B cell (primary cell): ENCODE results near the gene CPED1. TPM values are rescaled to one million over a fixed set of nuclear protein-coding genes. Genes with fewer than 3 reads are reported as not detected.
"Not testable (repeated sequence)": the region's sequence is repeated elsewhere in the genome, so short reads cannot be mapped to it uniquely, and the experiment has no call there.

ENCODE experiments used
- ATAC-seq: fragments of 200-7000 bp; cut with Tn5 transposase; one replicate; pipeline ENCODE4 v1.10.0; 2021; ENCODE audit warnings: low read depth, mild to moderate bottlenecking, moderate number of reproducible peaks, moderate library complexity
- CTCF ChIA-PET: fragments of 350-600 bp; sonication (Branson Sonifier 250); formaldehyde crosslinking; loops from one replicate; lab custom pipeline; 2021; ENCODE audit warnings: antibody characterized with exemption, inconsistent platforms; lab: Charles Lee
- POLR2A ChIA-PET: fragments of 350-600 bp; sonication (Branson Sonifier 250); formaldehyde crosslinking; loops from one replicate; lab custom pipeline; 2021; ENCODE audit warnings: antibody characterized with exemption; lab: Charles Lee
- DNase-seq: peaks from one replicate; pipeline ENCODE4 v3.0.0; 2013
- H2AFZ ChIP-seq: 2 replicates; pipeline ENCODE4 v1.6.1; 2012; ENCODE audit warnings: mild to moderate bottlenecking, low read depth, low read length; ENCODE audit not compliant: insufficient read depth, poor library complexity, severe bottlenecking
- H3K27ac ChIP-seq, 2 donors: 1 replicate in 1 of 2; 2 replicates in 1 of 2; pipeline ENCODE4 v1.5.1; 2012 to 2013; ENCODE audit warnings: low read length in 2 of 2, mild to moderate bottlenecking in 2 of 2, moderate library complexity in 1 of 2
- H3K27me3 ChIP-seq, 4 experiments: fragments of 200-600 bp in 1 of 4; sonication (generic) in 1 of 4; replicated peaks in 1 of 4; 1 replicate in 2 of 4; 2 replicates in 2 of 4; pipeline versions ENCODE4 v1.6.1 to v1.7.0; 2013 to 2016; ENCODE audit warnings: low read length in 3 of 4, mild to moderate bottlenecking in 2 of 4, mixed read lengths in 1 of 4, moderate library complexity in 1 of 4; ENCODE audit not compliant: insufficient read depth in 4 of 4, control insufficient read depth in 3 of 4; ENCODE audit errors: control extremely low read depth in 1 of 4
- H3K36me3 ChIP-seq, 2 experiments: replicated peaks in 1 of 2; 1 replicate in 1 of 2; 2 replicates in 1 of 2; pipeline versions ENCODE4 v1.6.1 to v1.7.1; 2013; ENCODE audit warnings: low read length in 1 of 2; ENCODE audit not compliant: insufficient read depth in 2 of 2, control insufficient read depth in 1 of 2; ENCODE audit errors: control extremely low read depth in 1 of 2, extremely low read depth in 1 of 2
- H3K4me1 ChIP-seq, 2 donors: fragments of 200-600 bp in 1 of 2; sonication (generic) in 1 of 2; 1 replicate in 1 of 2; 2 replicates in 1 of 2; pipeline versions ENCODE4 v1.5.1 to v1.6.1; 2013 to 2017; ENCODE audit warnings: low read length in 2 of 2; ENCODE audit not compliant: control insufficient read depth in 2 of 2, insufficient read depth in 2 of 2
- H3K4me2 ChIP-seq: replicated peaks from 2 replicates; pipeline ENCODE3; 2012; ENCODE audit warnings: mild to moderate bottlenecking, low read depth, low read length; ENCODE audit not compliant: poor library complexity, severe bottlenecking
- H3K4me3 ChIP-seq, 5 experiments: fragments of 200-600 bp in 1 of 5; sonication (generic) in 1 of 5; 1 replicate in 3 of 5; 2 replicates in 2 of 5; pipeline versions ENCODE4 v1.5.1 to v1.7.0; 2011 to 2016; ENCODE audit warnings: low read length in 4 of 5, mild to moderate bottlenecking in 4 of 5, low read depth in 2 of 5, control low read depth in 1 of 5, moderate library complexity in 1 of 5; ENCODE audit not compliant: insufficient read depth in 1 of 5; ENCODE audit errors: control extremely low read depth in 1 of 5, extremely low read depth in 1 of 5
- H3K79me2 ChIP-seq: fragments of 200-600 bp; sonication (generic); one replicate; pipeline ENCODE4 v1.6.0; 2016; ENCODE audit warnings: low read length; ENCODE audit not compliant: control insufficient read depth, insufficient read depth
- H3K9ac ChIP-seq: fragments of 200-600 bp; sonication (generic); 2 replicates; pipeline ENCODE4 v1.6.1; 2017; ENCODE audit warnings: mild to moderate bottlenecking, low read length, moderate library complexity
- H3K9me3 ChIP-seq, 3 donors: one replicate each; pipeline versions ENCODE4 v1.6.1 to v1.7.1; 2013; ENCODE audit warnings: low read length in 2 of 3; ENCODE audit not compliant: control insufficient read depth in 2 of 3, insufficient read depth in 1 of 3; ENCODE audit errors: control extremely low read depth in 1 of 3
- H4K20me1 ChIP-seq: 2 replicates; pipeline ENCODE4 v1.6.0; 2012; ENCODE audit warnings: mild to moderate bottlenecking, low read length; ENCODE audit not compliant: insufficient read depth, control insufficient read depth, poor library complexity, severe bottlenecking
- H3K27ac Mint-ChIP-seq: one replicate; pipeline ENCODE4 v1.8.0; 2021; ENCODE audit warnings: mixed read lengths
- H3K27me3 Mint-ChIP-seq: one replicate; pipeline ENCODE4 v1.8.0; 2021; ENCODE audit warnings: mixed read lengths
- H3K4me1 Mint-ChIP-seq: one replicate; pipeline ENCODE4 v1.8.0; 2021; ENCODE audit warnings: mixed read lengths
- H3K4me3 Mint-ChIP-seq: one replicate; pipeline ENCODE4 v1.8.0; 2021; ENCODE audit warnings: mixed read lengths
- H3K9me3 Mint-ChIP-seq: one replicate; pipeline ENCODE4 v1.8.0; 2022; ENCODE audit warnings: mixed read lengths; ENCODE audit not compliant: insufficient read depth
- CTCF ChIP-seq: fragments of 200-600 bp; IDR thresholded peaks from one replicate; pipeline ENCODE4 v1.8.0; 2022; ENCODE audit warnings: antibody characterized with exemption, mild to moderate bottlenecking
- EZH2 ChIP-seq: IDR thresholded peaks from 2 replicates; pipeline ENCODE4 v1.6.1; 2012; ENCODE audit warnings: borderline replicate concordance, low read depth, mild to moderate bottlenecking, moderate library complexity, low read length; ENCODE audit not compliant: insufficient read depth, poor library complexity, severe bottlenecking
- WGBS: methylation state at CpG from one replicate; pipeline ENCODE4 v1.1.5; 2013; ENCODE audit warnings: missing lambda C conversion rate; ENCODE audit not compliant: insufficient coverage; 5-methylcytosine and 5-hydroxymethylcytosine counted together
- intact Hi-C: fragments of 100-400 bp; cut with micrococcal nuclease; formaldehyde crosslinking; loops from one replicate; pipeline ENCODE4 v1.10.0; 2022
- polyA plus RNA-seq: library from polyadenylated mRNA; depleted of rRNA; stranded (reverse); fragments of >200 nt; gene quantifications from 2 replicates; pipeline ENCODE4 v1.2.3, GENCODE V29; 2012
- total RNA-seq, 2 donors: library from RNA; stranded (reverse); fragments of 120-200 nt in 1 of 2; gene quantifications; 1 replicate in 1 of 2; 2 replicates in 1 of 2; pipeline versions ENCODE4 v1.2.3 to v1.2.4, GENCODE V29; 2013 to 2022

Gene CPED1
- total and polyA plus RNA-seq, 2 donors (not counting 1 experiment from before 2014, with no cell fraction given): 0.44 to 3.8 TPM

GRCh38 chr7:121072826-121073225, 84.3 kb downstream of the CPED1 start:
- DNase-seq (no peak), ATAC-seq (no peak)
- ChIA-PET POLR2A (no interaction called here), CTCF (no interaction called here)
- Mint-ChIP-seq H3K4me1 (peaks cover 3% of the 10 kb centered on the region), H3K4me3 (no peak overlapping the region), H3K9me3 (no peaks in the 10 kb centered on the region), H3K27me3 (peaks cover 11% of the 10 kb centered on the region), H3K27ac (no peak overlapping the region)
- no peak overlapping the region for H3K4me2 ChIP-seq
- no peaks in the 10 kb centered on the region for H3K79me2 ChIP-seq
- H3K27me3 ChIP-seq: no peaks in the 10 kb centered on the region
- H3K27ac ChIP-seq: no peak overlapping the region
- H3K9ac ChIP-seq: no peak overlapping the region
- H4K20me1 ChIP-seq: no peaks in the 10 kb centered on the region
- H2AFZ ChIP-seq: no peak overlapping the region
- WGBS: no CpG with 5 or more reads among the region's 2 CpGs
- H3K9me3 ChIP-seq: no peaks in the 10 kb centered on the region
- TF ChIP-seq EZH2 (no peak), CTCF (no peak)
- H3K4me1 ChIP-seq: peaks cover 2 to 5% of the 10 kb centered on the region in 2 donors
- H3K4me3 ChIP-seq: no peak overlapping the region
- intact Hi-C loops: no loop called here
- no peaks in the 10 kb centered on the region for H3K36me3 ChIP-seq

GRCh38 chr7:121073463-121074099, 85.1 kb downstream of the CPED1 start:
- no CpG with 5 or more reads among the region's 3 CpGs for WGBS
- Histone ChIP-seq H3K9me3 (no peaks in the 10 kb centered on the region), H2AFZ (no peak overlapping the region), H3K4me3 (no peak overlapping the region), H3K27ac (no peak overlapping the region), H3K79me2 (no peaks in the 10 kb centered on the region), H3K9ac (no peak overlapping the region), H3K36me3 (no peaks in the 10 kb centered on the region), H4K20me1 (no peaks in the 10 kb centered on the region), H3K27me3 (no peaks in the 10 kb centered on the region), H3K4me2 (no peak overlapping the region), H3K4me1 (peaks cover 2 to 5% of the 10 kb centered on the region in 2 donors)
- ChIA-PET CTCF (no interaction called here), POLR2A (no interaction called here)
- Mint-ChIP-seq H3K4me1 (peaks cover 3% of the 10 kb centered on the region), H3K27ac (no peak overlapping the region), H3K27me3 (peaks cover 11% of the 10 kb centered on the region), H3K9me3 (no peaks in the 10 kb centered on the region), H3K4me3 (no peak overlapping the region)
- ATAC-seq (no peak), DNase-seq (no peak)
- intact Hi-C loops: no loop called here
- TF ChIP-seq CTCF (no peak), EZH2 (no peak)

- H3K27ac Mint-ChIP-seq, H3K4me3 ChIP-seq, ATAC-seq, DNase-seq, H3K4me2 ChIP-seq, H3K9ac ChIP-seq, H3K36me3 ChIP-seq, POLR2A ChIA-PET, intact Hi-C loops, H4K20me1 ChIP-seq, H3K27ac ChIP-seq, H3K4me3 Mint-ChIP-seq, H3K27me3 ChIP-seq, H3K9me3 Mint-ChIP-seq, H3K4me1 ChIP-seq, H3K79me2 ChIP-seq, H3K4me1 Mint-ChIP-seq, H3K9me3 ChIP-seq, H2AFZ ChIP-seq: not testable (repeated sequence)
- peaks cover 11% of the 10 kb centered on the region for H3K27me3 Mint-ChIP-seq
- WGBS: 93% methylated on average over 2 of the region's 5 CpGs
- CTCF ChIA-PET: interaction anchor here (1.0 to 1.8 kb wide), 3 partner anchors 33 to 269 kb away, joined by 3 to 5 read pairs (median 4); no protein-coding TSS in a partner anchor
Measured at GRCh38 chr7:121075424-121075841, 86.9 kb downstream of the CPED1 start.
